Fibroblast of skin of right biceps (primary cell): ENCODE measurements around the gene NCKAP5.
A peak's percentile ranks its signal among the peaks of the same experiment; 100 is the strongest.
"Not testable (repeated sequence)": the region's sequence is repeated elsewhere in the genome, so short reads cannot be mapped to it uniquely, and the experiment has no call there.

Source experiments
- DNase-seq: peaks from one replicate; pipeline ENCODE4 v3.0.0-alpha.2; 2013

Gene NCKAP5

DNA sequence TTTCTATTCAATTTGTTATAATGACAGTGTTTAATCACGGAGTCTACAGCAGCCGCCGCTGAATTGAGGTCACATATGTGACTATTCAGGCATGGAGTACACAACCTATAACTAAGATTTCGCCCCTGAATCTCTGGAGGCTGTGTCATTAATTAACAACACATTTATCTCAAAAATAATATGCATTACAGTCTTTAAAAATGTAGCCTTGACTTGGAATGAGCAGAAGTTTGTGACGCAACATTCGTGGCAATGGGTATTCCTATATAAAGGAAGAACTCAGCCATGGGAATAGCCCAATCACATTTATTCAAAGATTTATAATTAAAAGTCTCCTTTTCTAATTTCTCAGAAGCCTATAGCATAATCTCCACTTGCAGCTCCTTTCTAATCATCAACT lies 837.7 kb downstream of the NCKAP5 start:
- peak; percentile 93 for DNase-seq

DNA sequence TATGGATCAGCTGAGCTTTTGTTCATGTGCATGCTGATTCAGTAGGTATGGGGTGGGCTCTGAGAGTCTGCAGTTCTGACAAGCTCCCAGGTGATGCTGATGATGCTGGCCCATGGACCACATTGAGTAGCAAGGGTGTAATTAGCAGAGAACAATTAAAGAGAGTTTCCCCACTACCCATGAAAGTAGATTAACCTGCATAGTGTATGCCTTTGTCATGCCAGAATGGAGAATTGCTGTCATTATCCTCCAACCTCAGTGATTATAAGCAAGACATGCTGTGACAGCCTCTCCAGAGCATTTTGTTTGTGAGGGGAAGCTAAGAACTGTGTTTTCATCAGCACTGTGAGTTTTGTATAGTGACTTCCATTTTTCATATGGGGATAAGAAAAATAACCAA lies 838.7 kb downstream of the NCKAP5 start:
- no peak for DNase-seq

DNA sequence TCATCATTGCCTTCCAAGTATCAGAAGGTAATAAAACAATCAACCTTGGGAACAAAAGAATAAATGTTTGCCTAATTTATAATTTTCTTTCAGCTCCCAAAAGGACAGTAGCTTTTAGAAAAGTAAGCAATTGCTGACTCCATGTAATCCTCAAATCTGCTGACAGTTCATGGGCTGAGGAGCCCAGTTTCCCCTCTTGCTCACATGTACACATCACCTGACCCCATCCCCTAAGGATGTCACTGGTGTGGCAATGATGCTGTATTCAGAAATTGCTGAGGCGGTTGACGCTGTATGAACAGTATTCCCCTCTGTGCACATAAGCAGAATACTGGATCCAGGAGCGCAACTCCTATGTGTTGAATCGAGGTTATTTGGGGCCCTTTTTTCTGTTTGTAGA lies 842.1 kb downstream of the NCKAP5 start:
- DNase-seq = no peak

DNA sequence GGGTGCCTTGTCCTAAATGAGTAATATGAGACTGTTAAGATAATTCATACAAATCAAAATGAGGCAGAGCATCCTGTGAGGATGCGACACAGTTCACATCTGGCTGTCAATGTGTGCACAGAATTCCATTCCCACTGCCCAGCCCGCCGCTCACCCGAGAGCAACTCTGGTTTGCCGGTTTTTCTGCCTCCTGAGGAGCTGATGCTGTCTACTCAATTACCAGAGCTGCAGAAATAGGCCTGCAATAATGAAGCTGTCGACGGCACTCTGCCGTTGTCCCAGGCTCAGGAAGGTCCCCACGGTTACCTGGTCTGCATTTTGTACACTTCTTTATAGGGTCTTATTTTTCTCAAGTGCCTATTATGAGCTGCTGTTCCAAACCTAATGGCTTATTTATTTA lies 842.5 kb downstream of the NCKAP5 start:
- DNase-seq = no peak

DNA sequence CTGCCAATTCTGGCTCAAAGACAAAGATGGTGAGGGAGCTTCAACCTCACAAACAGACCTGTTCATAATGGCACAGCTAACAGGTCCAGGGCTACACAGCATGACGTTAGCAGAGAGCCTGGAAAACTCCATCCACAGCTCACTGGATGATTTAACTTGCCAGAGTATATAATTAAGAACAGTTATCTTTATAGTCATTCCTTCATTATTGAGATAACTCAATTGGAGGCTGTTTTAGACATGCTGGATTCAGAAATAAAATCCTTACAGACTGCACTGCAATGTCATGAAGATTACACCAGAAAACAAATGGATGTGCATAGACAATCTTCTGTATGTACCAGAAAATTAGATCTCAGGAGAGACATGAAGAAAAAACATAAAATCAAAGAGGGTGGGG lies 843.1 kb downstream of the NCKAP5 start:
- DNase-seq = no peak

DNA sequence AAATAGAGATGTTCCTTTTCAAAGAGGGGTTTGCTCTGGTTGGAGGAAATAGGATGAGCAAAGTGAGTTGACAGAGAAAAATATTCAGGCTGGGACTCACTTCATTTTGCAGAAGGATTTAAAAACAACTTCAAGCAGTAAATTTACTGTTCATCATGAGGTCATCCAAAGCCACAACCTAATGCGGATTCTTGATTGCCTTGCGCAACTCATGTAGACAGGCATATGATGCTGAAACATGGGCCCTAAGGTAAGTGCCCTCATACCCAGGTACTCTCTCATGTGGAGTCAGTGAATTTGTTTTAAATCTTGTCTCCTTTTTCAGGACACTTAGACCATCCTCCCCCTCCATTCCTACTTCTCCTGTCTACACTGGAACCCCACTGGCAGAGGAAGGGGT lies 846.3 kb downstream of the NCKAP5 start:
- peak; percentile 43 for DNase-seq

DNA sequence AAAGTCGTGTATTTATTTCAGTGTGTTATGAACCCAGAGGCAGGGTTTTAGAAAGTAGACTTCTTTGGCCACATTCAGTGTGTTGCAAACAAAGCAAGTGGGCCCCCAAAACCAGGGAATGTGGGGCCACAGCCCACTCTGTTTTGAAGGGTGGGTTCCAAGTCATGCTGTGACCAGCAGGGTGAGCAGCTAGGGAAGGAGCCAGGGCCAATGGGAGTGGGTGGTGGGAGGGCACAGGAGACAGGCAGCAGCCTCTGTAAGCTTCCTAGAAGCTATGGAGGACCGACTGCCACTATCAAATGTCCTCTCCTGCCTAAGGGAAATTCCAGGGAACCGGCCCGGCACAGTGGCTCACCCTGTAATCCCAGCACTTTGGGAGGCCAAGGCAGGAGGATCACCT lies 847.9 kb downstream of the NCKAP5 start:
- DNase-seq = no peak

DNA sequence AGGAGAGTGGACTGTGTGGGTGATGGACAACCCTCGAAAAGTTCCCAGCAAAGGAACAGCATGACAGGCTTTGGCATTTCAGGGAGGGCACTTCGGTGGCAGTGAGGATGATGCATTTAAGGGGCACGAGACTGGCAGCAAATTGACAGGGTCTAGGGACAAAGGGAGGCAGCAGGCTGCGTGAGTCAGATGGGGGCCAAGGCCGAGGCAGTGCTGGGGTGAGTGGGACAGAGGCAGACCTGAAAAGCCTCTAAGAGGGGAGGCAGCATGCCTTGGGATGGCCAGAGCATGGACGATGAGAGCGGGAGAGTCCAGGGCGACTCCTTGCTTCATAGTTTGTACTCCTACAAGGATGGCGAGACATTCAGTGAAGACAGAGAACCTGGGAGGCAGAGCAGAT lies 848.8 kb downstream of the NCKAP5 start:
- no peak for DNase-seq

DNA sequence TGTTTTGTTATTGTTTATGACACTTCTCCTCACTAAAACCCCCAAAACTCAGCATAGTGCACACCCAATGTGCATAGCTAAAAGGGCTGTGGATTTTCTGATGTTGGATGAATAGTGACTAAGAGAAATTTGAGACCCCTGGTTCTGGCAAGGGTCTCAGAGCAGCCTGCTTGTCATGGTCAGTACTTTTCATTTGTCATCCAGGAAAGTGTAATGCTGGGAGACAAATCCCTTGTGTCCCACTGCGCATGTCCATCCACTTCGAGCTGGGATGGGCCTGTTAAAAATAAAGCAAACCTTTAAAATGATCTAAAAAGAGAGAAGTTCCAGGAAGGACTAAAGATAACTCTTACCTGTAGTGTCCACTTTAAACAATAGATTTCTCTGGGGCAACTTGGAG lies 851.3 kb downstream of the NCKAP5 start:
- no peak for DNase-seq

DNA sequence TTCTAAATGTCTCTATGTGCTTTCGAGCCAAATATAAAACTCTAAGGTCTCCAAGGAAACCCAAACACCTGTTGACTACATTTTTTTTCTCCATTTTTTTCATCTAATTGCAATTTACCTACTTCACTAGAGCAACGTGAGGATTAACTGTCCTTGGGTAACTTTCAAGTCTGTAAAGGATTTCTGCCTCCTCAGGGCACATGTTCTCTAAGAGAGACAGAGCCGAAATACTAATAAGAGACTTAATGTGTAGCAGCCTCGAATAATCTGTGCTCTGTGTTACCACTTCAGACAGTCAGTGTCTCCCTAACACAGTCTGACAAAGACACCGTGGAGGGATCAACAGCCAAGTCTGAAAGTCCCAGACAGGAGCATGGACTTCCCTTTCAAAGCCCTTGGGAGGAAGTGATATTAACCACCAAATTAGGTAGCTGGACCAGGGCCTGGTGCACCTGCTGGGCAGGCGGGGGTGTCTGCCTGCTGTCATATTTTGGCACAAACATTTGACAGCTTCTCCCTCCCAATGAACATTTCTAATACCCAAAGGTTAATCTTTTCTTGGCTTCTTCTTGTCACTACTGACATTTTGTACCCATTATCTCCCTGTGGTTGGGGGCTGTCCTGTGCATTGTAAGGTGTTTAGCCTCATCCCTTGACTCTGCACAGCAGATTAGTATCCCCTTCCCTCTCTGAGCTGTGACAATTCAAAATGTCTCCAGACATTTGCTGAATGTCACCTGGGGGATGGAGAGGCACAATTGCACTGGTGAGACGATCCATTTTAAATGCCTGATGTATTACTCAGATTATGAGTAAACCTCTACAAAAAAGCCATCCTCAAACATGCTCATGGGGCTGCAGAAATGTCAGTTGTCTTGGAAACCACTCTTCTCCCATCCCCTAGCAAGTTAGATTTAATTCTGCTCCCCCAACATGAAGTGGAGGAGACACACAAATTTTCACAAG lies 852.6 kb downstream of the NCKAP5 start:
- peak; percentile 53 for DNase-seq

DNA sequence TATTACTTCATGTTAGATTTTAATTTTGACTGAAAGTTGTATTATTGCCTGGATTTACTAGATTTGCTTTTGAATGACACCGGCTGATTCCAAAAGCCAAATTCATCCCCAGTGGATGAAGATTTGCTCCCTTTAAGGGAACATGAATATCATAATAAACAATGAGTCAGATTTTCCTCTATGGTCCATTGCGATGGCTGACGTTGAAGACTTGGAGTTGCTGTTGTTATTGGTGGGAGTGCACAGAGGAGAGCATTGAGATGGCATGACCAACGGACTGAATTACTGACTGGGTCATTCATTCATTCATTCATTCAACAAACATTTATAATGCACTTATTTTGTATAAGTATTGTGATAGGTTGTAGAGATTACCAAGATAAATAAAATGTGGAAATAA lies 864.9 kb downstream of the NCKAP5 start:
- DNase-seq = peak; percentile 41

DNA sequence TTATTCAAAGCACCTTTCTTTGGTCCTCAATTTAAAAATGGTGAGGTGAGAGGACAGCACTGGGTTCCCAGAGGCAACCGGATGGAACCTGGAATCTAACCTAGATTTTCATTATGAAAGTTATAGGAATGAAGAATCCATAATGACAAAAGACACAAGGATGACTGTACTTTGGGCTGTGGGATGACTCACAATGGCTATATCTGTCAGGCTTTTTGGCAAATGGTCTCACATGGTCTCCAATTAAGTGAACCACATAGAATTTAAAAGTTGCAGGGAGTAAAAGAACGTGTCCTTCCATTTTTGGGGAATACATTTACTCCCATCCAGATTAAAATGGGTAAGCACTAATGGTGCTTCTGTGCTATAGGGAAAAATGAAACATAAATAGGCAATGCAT lies 866.5 kb downstream of the NCKAP5 start:
- DNase-seq = peak; percentile 85

DNA sequence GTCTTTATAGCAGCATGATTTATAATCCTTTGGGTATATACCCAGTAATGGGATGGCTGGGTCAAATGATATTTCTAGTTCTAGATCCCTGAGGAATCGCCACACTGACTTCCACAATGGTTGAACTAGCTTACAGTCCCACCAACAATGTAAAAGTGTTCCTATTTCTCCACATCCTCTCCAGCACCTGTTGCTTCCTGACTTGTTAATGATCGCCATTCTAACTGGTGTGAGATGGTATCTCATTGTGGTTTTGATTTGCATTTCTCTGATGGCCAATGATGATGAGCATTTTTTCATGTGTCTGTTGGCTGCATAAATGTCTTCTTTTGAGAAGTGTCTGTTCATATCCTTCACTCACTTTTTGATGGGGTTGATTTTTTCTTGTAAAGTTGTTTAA lies 868.5 kb downstream of the NCKAP5 start:
- DNase-seq = not testable (repeated sequence)

DNA sequence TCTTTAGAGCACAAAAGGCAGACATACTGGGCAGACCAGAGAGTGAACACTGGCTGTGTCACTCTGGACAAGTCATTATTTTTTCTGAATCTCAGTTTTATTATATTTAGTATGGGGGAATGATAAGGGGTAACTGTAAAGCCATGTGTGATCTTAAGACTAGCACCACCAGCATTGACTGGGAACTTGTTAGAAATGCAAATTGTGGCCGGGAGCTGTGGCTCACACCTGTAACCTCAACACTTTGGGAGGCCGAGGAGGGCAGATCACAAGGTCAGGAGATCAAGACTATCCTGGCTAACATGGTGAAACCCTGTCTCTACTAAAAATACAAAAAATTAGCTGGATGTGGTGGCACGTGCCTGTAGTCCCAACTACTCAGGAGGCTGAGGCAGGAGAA lies 869.9 kb downstream of the NCKAP5 start:
- DNase-seq = not testable (repeated sequence)

DNA sequence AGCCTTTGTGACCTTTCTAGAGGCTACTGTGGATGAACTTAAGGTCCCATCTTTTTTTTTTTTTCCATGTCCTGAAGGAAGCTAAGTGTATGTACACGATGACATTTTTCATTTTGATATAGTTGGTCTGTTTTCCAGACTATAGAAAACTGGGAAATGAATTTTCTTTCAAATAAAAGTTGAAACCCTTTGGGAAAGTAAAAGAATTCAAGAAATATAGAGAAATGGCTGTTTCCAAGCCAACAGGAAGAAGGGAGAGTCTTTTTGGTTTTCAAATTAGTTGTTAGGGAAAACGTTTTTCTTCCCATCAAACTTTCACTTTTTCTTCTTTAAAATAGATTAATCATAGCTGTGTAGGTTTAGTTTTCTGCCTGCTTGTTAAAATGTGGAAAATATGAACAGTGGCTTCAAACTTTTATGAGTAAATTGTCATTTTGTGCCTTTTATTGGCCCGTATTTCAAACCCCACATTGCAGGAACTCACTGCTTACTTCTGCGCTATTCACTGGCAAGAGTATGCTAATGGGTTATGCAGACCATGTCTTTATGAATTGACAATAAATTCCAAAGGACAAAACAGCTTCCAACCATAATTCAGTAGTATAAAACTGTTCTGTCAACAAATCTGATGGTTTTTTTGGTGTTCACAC lies 870.6 kb downstream of the NCKAP5 start:
- DNase-seq = no peak

DNA sequence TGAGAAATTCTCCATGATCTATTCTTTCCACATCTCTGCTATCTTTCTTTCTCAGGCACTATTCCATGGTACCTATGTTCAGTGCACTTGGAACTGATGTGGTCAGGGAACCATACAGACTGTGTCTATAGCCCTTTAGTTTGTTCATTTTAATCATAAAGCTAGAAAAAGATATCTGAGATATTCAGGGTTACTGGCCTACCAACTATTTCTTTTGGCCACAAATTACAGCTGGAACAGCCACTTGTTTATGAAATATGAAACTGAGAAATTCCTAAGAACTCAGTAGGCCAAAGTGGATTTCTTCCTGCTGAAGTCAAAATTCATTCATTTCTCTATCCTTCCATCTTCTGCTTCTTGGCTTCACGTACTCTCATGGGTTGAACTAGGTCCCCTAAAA lies 875.4 kb downstream of the NCKAP5 start:
- peak; percentile 58 for DNase-seq

DNA sequence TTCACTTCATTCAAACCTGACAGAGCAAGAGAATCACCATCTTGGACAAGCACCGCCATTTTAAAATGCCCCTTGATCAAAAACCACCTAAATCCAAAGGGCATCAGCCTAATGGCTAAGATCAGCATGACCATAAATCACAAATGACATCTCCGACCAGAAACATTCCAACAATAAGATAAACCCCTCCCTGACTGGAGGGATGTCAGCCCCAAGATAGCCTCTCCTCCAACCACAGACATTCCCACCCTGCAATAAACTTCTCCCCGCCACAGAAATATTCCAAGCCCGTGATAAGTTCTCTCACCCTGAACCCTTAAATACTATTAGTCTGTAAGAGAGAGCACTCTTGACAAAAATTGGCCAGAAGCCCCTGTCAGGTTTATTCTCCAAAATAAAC lies 876.7 kb downstream of the NCKAP5 start:
- DNase-seq = no peak

DNA sequence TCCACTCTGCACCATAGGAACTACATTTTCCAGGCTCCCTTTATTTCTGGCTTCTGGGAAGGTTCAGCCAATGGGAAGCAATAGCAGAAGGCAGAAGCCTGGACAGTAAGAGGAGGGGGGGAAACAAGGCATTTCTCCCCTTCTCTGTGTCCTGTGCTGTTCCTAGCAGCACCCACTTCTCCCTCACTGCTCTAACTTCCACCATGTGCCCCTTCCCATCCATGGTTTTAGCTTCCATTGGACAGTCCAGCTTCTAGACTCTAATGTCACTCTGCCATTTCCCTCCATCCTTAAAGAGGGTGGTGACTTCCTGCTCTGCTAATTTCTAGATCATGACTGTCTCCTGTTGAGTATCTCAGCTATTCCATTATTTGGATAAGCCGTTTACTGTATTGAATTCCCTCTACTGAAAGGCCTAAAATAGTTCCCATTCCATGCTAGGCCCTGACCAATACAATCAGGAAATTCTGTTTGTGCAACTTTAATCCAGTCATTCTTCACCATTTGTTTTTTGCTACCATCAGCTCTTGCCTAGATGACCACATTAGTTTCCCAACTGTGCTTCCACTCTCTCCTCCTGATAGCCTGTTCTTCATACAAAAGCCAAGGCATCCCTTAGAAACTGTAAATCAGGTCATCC lies 877.5 kb downstream of the NCKAP5 start:
- no peak for DNase-seq

DNA sequence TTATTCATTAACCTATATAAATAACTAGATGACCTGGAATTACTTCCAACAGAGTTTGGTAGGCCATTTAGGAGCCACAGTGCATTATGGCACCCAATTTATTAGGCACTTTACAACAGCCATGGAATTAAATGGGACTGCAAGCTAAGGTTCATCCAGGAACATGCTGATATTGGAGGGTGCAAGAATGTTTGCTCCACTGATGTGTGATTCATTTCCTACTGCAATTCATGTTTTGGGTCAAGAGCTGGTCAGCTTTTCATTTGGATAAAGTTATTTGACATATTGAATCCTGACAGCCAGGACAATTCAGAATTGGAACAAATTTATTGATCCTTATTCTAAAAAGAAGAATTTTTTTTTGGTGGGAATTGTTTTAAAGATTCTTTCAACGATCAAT lies 886.5 kb downstream of the NCKAP5 start:
- no peak for DNase-seq

DNA sequence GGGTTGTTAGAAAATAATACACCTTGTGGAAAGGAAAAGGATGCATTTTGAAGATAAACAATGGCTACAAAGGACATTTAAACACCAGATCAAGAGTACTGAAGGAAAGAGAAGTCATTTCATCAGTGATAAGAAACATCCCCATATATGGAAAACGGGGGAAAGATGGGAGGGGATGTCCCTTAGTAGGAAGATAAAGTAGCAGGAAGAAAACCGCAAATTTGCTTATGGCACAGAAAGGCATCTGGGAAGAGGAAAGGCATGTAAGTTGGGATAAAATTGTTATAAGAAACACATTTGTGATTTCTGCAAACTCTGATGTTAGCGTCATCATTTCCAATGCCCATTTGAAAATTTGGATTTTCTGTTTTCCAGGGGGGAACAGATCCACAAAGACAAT lies 887.7 kb downstream of the NCKAP5 start:
- DNase-seq = peak; percentile 65

DNA sequence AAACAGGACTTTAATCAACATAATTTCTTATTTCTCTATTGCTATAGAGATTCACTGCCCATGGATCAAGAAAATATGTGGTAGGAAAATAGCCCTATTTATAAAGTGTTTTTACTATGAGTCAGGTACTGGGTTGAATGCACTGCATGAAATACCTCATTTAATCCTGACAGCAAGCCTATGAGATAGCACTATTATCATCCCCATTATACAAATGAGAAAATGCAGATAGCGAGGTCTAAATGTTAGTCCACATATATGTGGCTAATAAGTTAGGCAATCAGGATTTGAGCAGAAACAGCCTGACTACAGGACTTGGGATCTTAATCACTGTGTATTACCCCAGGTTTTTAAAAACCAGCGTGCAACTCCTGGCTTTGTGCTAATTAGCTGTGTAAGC lies 889.8 kb downstream of the NCKAP5 start:
- DNase-seq = peak; percentile 74

DNA sequence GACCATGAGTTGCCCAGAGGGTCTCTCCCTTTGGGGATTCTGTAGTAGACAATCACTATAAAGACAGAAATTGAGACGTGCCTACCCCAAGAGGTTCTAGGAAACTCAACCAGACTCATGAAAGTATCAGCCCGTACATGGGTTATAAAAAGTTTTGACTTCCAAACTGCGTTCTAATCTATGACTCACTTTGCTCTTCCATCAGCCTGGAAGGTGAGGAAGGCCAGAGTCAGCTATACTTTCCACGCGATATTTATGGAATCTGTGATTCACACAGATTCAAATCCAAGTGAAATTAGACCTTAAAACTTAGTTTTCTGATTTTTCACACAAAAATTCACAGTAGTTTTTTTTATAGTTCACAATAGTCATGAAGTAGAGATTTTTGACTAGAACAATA lies 890.6 kb downstream of the NCKAP5 start:
- DNase-seq = peak; percentile 87

DNA sequence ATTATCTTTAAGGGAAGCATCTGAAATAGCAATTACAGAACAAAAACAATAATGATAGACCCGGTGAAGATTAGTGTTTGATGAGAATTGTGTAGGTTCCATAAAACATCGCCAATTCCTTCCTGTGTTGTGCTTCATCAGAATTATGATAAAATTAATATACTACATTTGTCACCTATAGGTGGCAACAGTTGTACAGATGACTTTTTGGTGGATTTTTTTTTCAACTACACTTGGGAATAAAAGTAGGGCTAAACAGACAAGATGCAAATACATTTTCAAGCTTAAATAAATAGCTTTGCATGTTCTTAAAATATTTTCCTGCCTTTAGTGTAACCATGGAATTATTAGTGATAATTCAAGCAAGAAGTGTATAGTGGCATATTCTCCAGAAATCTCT lies 891.3 kb downstream of the NCKAP5 start:
- peak; percentile 34 for DNase-seq
